Activated T-helper 1 cell treated with anti-CD3 and anti-CD28 coated beads, Interleukin-12 subunit alpha, Interleukin-12 subunit beta, Interleukin-2, Interleukin-4 antibody, amounts not matched to agents 30 ng/mL and 10 ng/mL and 1 ng/mL, durations not matched to agents 14 hours and 24 hours and 36 hours (primary cell): ENCODE data around the gene LYPD8. TPM values are rescaled to one million over a fixed set of nuclear protein-coding genes. Genes with fewer than 3 reads are reported as not detected.
"Not testable (repeated sequence)": the region's sequence is repeated elsewhere in the genome, so short reads cannot be mapped to it uniquely, and the experiment has no call there.

Experiments used
- DNase-seq: peaks from one replicate; pipeline ENCODE4 v3.0.0; 2021; ENCODE audit warnings: low spot score
- H3K27ac Mint-ChIP-seq: one replicate; pipeline ENCODE4 v1.8.0; 2021; ENCODE audit warnings: mild to moderate bottlenecking, mixed read lengths
- H3K27me3 Mint-ChIP-seq: one replicate; pipeline ENCODE4 v1.8.0; 2022; ENCODE audit warnings: mild to moderate bottlenecking, moderate library complexity, mixed read lengths; ENCODE audit not compliant: insufficient read depth
- H3K36me3 Mint-ChIP-seq: one replicate; pipeline ENCODE4 v1.8.0; 2021; ENCODE audit warnings: low read depth, mixed read lengths
- H3K4me1 Mint-ChIP-seq: one replicate; pipeline ENCODE4 v1.8.0; 2021; ENCODE audit warnings: low read depth, mixed read lengths
- H3K4me3 Mint-ChIP-seq: one replicate; pipeline ENCODE4 v1.8.0; 2021; ENCODE audit warnings: mild to moderate bottlenecking, moderate library complexity, mixed read lengths
- H3K9me3 Mint-ChIP-seq: one replicate; pipeline ENCODE4 v1.8.0; 2021; ENCODE audit warnings: mixed read lengths
- intact Hi-C: fragments of 100-400 bp; cut with micrococcal nuclease; formaldehyde crosslinking; loops from one replicate; pipeline ENCODE4 v1.15.1; 2024
- total RNA-seq: library from RNA; stranded (reverse); gene quantifications from 2 replicates; pipeline ENCODE4 v1.2.3, GENCODE V29; 2022

The LYPD8 gene
- total RNA-seq, result not detected in 2 replicates

GRCh38 chr1:248755517-248755916 is at the start of gene LYPD8:
Gene LYPD8 (minus strand): TSS chr1:248755759. CDS start chr1:248751081, 4,678 bp downstream.
- H3K4me1 Mint-ChIP-seq, result no peaks in the 10 kb centered on the region
- DNase-seq, result no peak

GRCh38 chr1:248804771-248805681 is 49.5 kb upstream of the LYPD8 start:
- no peak overlapping the region for H3K4me3 Mint-ChIP-seq
- H3K9me3 Mint-ChIP-seq, result no peaks in the 10 kb centered on the region
- no peak overlapping the region for H3K27ac Mint-ChIP-seq
- intact Hi-C loops, result loop anchor here (5.0 kb wide), 2 partner anchors 118 to 868 kb away; no protein-coding TSS in a partner anchor
- H3K4me1 Mint-ChIP-seq, result peaks cover 10% of the 10 kb centered on the region
- peaks cover 1% of the 10 kb centered on the region for H3K36me3 Mint-ChIP-seq
- peaks cover 6% of the 10 kb centered on the region for H3K27me3 Mint-ChIP-seq
- no peak for DNase-seq

More at GRCh38 chr1:248755517-248755916, at the start of gene LYPD8:
- Mint-ChIP-seq H3K9me3 (no peaks in the 10 kb centered on the region), H3K36me3 (no peaks in the 10 kb centered on the region), H3K27me3 (no peaks in the 10 kb centered on the region), H3K27ac (no peak within 1 kb of the TSS), H3K4me3 (no peak within 1 kb of the TSS)
- intact Hi-C loops, result no loop called here

DNA sequence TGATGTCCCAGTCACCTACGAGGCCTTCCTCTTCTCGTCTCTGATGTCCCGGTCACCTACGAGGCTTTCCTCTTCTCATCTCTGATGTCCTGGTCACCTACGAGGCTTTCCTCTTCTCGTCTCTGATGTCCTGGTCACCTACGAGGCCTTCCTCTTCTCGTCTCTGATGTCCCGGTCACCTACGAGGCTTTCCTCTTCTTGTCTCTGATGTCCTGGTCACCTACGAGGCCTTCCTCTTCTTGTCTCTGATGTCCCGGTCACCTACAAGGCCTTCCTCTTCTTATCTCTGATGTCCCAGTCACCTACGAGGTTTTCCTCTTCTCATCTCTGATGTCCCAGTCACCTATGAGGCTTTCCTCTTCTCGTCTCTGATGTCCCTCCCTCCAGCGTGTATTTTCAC is 47.9 kb upstream of the LYPD8 start:
- H3K27me3 Mint-ChIP-seq, DNase-seq, H3K36me3 Mint-ChIP-seq, H3K27ac Mint-ChIP-seq, H3K9me3 Mint-ChIP-seq, H3K4me3 Mint-ChIP-seq, intact Hi-C loops: not testable (repeated sequence)
- peaks cover 10% of the 10 kb centered on the region for H3K4me1 Mint-ChIP-seq

- H3K9me3 Mint-ChIP-seq, result no peaks in the 10 kb centered on the region
- no peak overlapping the region for H3K27ac Mint-ChIP-seq
- intact Hi-C loops, result no loop called here
- H3K36me3 Mint-ChIP-seq, result peaks cover 1% of the 10 kb centered on the region
- H3K4me3 Mint-ChIP-seq, result no peak overlapping the region
- peaks cover 10% of the 10 kb centered on the region for H3K4me1 Mint-ChIP-seq
- DNase-seq, result no peak
- peaks cover 12% of the 10 kb centered on the region for H3K27me3 Mint-ChIP-seq
Measured at GRCh38 chr1:248802454-248802853, 46.9 kb upstream of the LYPD8 start.

DNA sequence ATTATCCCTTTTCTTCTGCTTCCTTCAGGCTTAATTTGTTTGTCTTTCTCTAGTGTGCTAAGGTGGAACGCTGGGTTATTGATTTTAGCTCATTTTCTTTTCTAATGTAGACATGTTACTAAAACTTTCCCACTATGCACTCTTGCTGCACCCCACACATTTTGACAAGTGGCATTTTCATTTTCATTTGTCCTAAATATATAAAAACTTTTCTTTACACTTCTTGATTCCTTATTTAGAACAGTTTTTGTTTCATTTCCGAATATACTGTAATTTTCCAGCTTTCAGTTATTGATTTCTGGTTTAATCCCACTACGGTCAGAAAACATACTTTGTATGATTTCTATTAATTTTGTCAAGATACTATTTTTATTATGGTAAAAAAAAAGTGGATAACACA is 44.9 kb upstream of the LYPD8 start:
- peaks cover 18% of the 10 kb centered on the region for H3K27me3 Mint-ChIP-seq
- H3K36me3 Mint-ChIP-seq, result no peaks in the 10 kb centered on the region
- H3K4me3 Mint-ChIP-seq, result no peak overlapping the region
- peaks cover 10% of the 10 kb centered on the region for H3K4me1 Mint-ChIP-seq
- no peaks in the 10 kb centered on the region for H3K9me3 Mint-ChIP-seq
- intact Hi-C loops, result no loop called here
- no peak for DNase-seq
- H3K27ac Mint-ChIP-seq, result no peak overlapping the region

- Mint-ChIP-seq H3K27ac (no peak overlapping the region), H3K4me1 (peaks cover 4% of the 10 kb centered on the region), H3K9me3 (peaks cover 3% of the 10 kb centered on the region), H3K36me3 (no peaks in the 10 kb centered on the region), H3K27me3 (peaks cover 20% of the 10 kb centered on the region), H3K4me3 (no peak overlapping the region)
- DNase-seq, result no peak
- intact Hi-C loops, result no loop called here
Measured at GRCh38 chr1:248798791-248799190, 43.2 kb upstream of the LYPD8 start.

- H3K36me3 Mint-ChIP-seq, H3K27ac Mint-ChIP-seq, intact Hi-C loops, DNase-seq, H3K9me3 Mint-ChIP-seq, H3K4me3 Mint-ChIP-seq, H3K4me1 Mint-ChIP-seq: not testable (repeated sequence)
- H3K27me3 Mint-ChIP-seq, result peaks cover 16% of the 10 kb centered on the region
Measured at GRCh38 chr1:248794663-248795062, 39.1 kb upstream of the LYPD8 start.

DNA sequence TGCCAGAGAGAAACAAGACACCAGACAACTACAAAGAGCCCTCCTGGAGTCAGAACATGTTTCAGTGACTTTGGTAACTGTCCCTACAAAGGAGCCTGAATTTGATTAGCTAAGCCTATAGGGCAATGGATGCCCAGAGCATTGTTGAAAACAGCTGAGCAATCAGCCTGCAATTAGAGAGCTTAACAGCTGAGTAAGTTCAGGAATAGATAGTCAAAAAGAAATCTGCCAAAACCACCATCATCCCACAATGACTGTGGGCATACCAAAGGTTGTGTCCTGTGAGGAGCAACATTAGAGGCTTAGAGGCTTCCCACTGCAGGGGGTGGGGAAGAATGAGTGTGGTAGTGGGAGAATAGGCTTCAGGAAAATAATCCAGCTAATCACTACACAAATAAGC is 38.0 kb upstream of the LYPD8 start:
- Mint-ChIP-seq H3K4me3 (no peak overlapping the region), H3K36me3 (no peaks in the 10 kb centered on the region), H3K9me3 (peaks cover 3% of the 10 kb centered on the region), H3K27ac (no peak overlapping the region), H3K27me3 (peaks cover 17% of the 10 kb centered on the region), H3K4me1 (peaks cover 8% of the 10 kb centered on the region)
- DNase-seq, result no peak
- intact Hi-C loops, result no loop called here

DNA sequence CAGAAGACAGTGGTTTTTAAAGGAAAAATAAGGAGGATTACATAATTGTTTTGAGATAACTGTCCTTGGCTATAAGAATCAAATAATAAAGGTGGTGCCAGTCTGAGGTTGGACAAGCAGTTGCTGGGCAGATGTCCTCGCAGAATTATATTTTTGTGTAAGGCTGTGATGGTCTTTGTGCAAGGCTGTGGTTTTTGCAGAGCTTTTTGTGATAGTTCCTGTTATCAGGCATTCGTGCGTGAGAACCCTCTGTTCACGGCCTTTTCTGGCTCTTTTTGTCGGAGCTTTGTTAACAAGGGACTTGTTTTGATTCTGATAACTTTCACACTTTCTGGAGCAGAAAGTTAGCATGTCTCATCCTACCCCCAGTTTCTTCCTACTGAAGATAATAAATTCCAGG is 36.8 kb upstream of the LYPD8 start:
- Mint-ChIP-seq H3K27me3 (peaks cover 14% of the 10 kb centered on the region), H3K27ac (no peak overlapping the region), H3K36me3 (no peaks in the 10 kb centered on the region), H3K4me3 (no peak overlapping the region), H3K4me1 (peaks cover 8% of the 10 kb centered on the region), H3K9me3 (peaks cover 3% of the 10 kb centered on the region)
- no peak for DNase-seq
- intact Hi-C loops, result no loop called here

- intact Hi-C loops, result no loop called here
- Mint-ChIP-seq H3K9me3 (peaks cover 3% of the 10 kb centered on the region), H3K36me3 (no peaks in the 10 kb centered on the region), H3K4me3 (no peak overlapping the region), H3K27ac (no peak overlapping the region), H3K27me3 (peaks cover 13% of the 10 kb centered on the region), H3K4me1 (peaks cover 10% of the 10 kb centered on the region)
- DNase-seq, result no peak
Measured at GRCh38 chr1:248791010-248791409, 35.5 kb upstream of the LYPD8 start.

DNA sequence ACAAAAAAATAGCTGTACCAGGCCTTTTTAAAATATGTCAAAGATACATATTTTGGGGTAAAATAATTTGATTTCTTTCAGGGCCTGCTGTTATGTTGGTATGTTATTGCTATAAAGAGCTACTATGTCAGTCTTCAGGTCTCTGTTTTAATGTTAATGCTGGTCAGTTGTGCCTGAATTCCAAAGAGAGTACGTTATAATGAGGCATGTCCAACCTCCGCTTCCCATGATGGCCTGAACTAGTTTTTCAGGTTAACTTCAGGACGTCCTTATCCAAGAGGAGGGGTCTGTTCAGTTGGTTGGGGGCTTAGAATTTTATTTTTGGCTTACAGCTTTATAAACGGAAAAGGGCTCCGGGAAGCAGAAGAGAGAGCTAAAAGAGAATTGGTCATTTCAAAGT is 34.9 kb upstream of the LYPD8 start:
- Mint-ChIP-seq H3K27me3 (peaks cover 13% of the 10 kb centered on the region), H3K4me3 (no peak overlapping the region), H3K9me3 (peaks cover 3% of the 10 kb centered on the region), H3K4me1 (peaks cover 14% of the 10 kb centered on the region), H3K27ac (no peak overlapping the region), H3K36me3 (no peaks in the 10 kb centered on the region)
- DNase-seq, result no peak
- intact Hi-C loops, result no loop called here

DNA sequence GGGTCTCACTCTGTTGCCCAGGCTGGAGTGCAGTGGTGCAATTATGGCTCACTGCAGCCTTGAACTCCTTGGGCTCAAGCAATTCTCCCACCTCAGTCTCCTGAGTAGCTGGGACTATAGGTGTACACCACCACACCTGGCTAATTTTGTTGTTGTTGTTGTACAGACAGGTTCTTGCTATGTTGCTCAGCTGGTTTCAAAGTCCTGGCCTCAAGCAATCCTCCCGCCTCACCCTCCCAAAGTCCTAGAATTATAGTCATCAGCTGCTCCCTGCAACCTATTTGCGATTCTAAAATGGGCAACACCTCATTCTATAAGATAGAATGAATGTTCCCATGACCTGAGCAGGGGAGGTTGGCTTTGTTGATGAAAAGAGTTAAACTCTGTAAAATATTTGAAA is 33.8 kb upstream of the LYPD8 start:
- H3K9me3 Mint-ChIP-seq, H3K27ac Mint-ChIP-seq, H3K4me3 Mint-ChIP-seq, DNase-seq, H3K36me3 Mint-ChIP-seq, intact Hi-C loops: not testable (repeated sequence)
- Mint-ChIP-seq H3K4me1 (peaks cover 14% of the 10 kb centered on the region), H3K27me3 (peaks cover 11% of the 10 kb centered on the region)

DNA sequence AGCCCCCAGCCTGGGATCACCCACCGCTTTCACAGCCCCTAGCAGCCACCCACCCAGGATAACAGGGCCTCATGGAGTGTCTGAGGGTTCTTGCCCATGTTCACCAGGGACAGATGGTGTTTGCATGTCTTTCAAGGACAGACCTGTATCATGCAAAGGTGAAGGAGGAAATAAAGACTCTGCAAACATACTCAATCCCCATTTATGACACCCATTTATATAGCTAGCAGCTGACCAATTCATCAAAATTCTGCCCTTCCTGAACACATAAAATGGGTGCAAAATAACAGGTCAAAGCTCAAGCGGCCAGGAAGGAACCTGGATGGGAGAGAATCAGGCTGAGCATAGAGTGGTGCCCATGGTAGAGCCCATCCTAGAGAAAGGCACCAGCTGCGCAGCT is 32.8 kb upstream of the LYPD8 start:
- Mint-ChIP-seq H3K27ac (no peak overlapping the region), H3K27me3 (peaks cover 11% of the 10 kb centered on the region), H3K9me3 (no peaks in the 10 kb centered on the region), H3K36me3 (no peaks in the 10 kb centered on the region), H3K4me1 (peaks cover 5% of the 10 kb centered on the region), H3K4me3 (no peak overlapping the region)
- intact Hi-C loops, result no loop called here
- DNase-seq, result no peak
